Colonic mucosa (tissue), 4 donors: Measurements from ENCODE around the gene SCART1. TPM values are rescaled to one million over a fixed set of nuclear protein-coding genes. Genes with fewer than 3 reads are reported as not detected.
A peak's percentile ranks its signal among the peaks of the same experiment; 100 is the strongest.
"Not testable (repeated sequence)": the region's sequence is repeated elsewhere in the genome, so short reads cannot be mapped to it uniquely, and the experiment has no call there.

ENCODE experiments used
- DNase-seq: peaks from one replicate; pipeline ENCODE4 v3.0.0-alpha.2; 2020
- H3K27ac ChIP-seq: fragments of 200-600 bp; one replicate; pipeline ENCODE4 v1.8.0; 2021
- H3K27me3 ChIP-seq: fragments of 200-600 bp; one replicate; pipeline ENCODE4 v1.8.0; 2021
- H3K36me3 ChIP-seq: fragments of 200-600 bp; one replicate; pipeline ENCODE4 v1.8.0; 2021
- H3K4me1 ChIP-seq: fragments of 200-600 bp; one replicate; pipeline ENCODE4 v1.8.0; 2021; ENCODE audit warnings: mild to moderate bottlenecking
- H3K4me3 ChIP-seq: fragments of 200-600 bp; one replicate; pipeline ENCODE4 v1.8.0; 2021
- H3K9ac ChIP-seq, 2 donors: one replicate each; pipeline ENCODE4 v1.7.0; 2013; ENCODE audit warnings: control low read depth in 2 of 2, low read depth in 2 of 2, low read length in 2 of 2
- H3K9me3 ChIP-seq: fragments of 200-600 bp; one replicate; pipeline ENCODE4 v1.8.0; 2021
- intact Hi-C: fragments of 100-400 bp; cut with DNase I; formaldehyde crosslinking; loops from one replicate; pipeline ENCODE4 v1.14.1; 2022
- total RNA-seq, 2 donors: library from RNA; stranded (reverse); fragmentation: NEBNext Ultra II Directional in 1 of 2; extraction: Animal tissue kit (Norgen Biotek cat#: 25700) in 1 of 2; gene quantifications; one replicate each; pipeline ENCODE4 v1.2.1, GENCODE V29; 2021
- TF ChIP-seq, protein P1 (sequence below): fragments of 200-600 bp; IDR thresholded peaks from one replicate; pipeline ENCODE4 v1.8.0; 2022; ENCODE audit warnings: antibody characterized with exemption, mild to moderate bottlenecking
- donor health status: healthy.
- donor health status: DM: no; HTN: no; CAD: no.
- donor health status: DM: no; HTN: no; CAD: no.

SCART1 gene
- total RNA-seq, 2 donors from 2014 or later = 1.3 to 1.6 TPM

DNA sequence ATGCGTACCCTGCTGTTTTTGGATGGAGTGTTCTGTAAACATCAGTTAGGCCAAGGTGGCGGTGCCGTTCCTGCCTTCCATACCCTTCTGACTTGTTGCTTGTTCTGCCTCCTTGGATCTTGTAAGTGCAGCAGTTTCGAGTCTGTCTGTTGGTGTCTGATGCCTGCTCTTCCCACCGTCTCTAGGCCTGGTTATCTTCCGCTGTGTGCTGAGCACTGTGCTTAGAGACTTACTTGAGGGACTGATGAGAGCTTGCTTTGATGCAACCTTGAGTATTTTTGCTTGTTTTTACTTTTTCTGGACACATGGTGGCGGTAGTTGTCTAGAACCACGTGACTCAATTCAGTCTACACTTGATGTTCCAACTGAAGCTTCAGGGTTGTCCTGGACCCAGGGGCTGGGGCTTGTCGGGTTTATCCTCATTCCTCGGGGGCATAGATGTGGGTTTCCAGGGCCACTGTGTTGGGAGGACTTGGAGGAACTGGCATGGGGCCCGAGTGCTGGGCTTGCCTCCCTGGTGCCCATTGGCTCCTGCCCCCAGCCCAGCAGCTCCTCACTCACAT is 15.0 kb upstream of the SCART1 start:
- Histone ChIP-seq H3K9ac (no peak overlapping the region), H3K4me3 (no peak overlapping the region), H3K4me1 (no peaks in the 10 kb centered on the region), H3K9me3 (no peaks in the 10 kb centered on the region), H3K27ac (no peak overlapping the region), H3K27me3 (no peaks in the 10 kb centered on the region), H3K36me3 (no peaks in the 10 kb centered on the region)
- TF ChIP-seq, protein P1, sequence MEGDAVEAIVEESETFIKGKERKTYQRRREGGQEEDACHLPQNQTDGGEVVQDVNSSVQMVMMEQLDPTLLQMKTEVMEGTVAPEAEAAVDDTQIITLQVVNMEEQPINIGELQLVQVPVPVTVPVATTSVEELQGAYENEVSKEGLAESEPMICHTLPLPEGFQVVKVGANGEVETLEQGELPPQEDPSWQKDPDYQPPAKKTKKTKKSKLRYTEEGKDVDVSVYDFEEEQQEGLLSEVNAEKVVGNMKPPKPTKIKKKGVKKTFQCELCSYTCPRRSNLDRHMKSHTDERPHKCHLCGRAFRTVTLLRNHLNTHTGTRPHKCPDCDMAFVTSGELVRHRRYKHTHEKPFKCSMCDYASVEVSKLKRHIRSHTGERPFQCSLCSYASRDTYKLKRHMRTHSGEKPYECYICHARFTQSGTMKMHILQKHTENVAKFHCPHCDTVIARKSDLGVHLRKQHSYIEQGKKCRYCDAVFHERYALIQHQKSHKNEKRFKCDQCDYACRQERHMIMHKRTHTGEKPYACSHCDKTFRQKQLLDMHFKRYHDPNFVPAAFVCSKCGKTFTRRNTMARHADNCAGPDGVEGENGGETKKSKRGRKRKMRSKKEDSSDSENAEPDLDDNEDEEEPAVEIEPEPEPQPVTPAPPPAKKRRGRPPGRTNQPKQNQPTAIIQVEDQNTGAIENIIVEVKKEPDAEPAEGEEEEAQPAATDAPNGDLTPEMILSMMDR = peak; percentile 27
- intact Hi-C loops = loop anchor here (10.0 kb wide), 1 partner anchor 86 kb away; the partner anchor contains the start of gene CYP2E1
- DNase-seq = no peak

DNA sequence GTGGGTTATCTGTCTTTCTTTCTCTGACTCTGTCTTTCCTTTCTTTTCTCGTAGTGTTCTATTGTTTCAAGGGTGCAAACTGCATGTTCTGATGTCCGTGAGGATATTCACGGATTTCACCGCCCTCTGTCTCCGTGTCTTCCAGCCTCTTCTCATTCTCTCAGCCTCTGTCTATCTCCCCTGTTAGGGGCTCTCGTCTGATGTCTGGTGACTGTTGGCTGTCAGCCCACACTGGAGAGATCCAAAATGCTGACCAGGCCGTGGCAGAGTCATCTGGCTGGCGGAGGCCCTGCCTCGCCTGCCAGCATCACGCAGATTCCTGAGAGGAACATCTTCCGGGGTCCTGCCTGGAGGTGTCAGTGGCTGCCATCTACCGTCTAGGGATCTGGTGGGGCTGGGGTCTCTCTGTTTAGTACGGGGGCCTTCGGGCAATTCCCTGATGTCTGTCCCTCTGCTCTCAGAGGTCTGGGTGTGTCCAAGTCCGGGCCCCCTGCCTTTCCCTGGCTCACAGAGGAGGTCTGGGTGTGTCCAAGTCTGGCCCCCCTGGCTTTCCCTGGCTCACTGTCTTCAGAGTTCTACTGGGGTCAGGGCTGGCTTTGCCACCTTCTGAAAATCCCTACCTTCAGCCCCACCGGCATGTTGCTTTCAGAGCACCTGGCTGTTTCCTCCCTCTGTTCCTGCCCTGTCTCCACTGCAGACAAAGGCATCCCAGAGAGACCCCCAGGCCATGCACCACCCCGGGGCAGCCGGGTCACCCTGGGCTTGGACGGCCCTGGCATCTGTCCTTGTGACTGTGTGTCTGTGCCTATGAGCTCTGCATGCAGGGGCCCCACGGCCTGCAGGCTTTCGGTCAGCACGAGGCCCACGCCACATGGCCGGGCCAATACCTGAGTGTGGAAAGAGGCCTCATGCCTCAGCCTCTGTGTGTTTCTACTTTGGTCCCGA is 14.0 kb upstream of the SCART1 start:
- H3K27ac ChIP-seq = no peak overlapping the region
- H3K4me3 ChIP-seq = no peak overlapping the region
- TF ChIP-seq, protein P1 = no peak
- intact Hi-C loops = loop anchor here (10.0 kb wide), 1 partner anchor 85 kb away; the partner anchor contains the start of gene CYP2E1
- DNase-seq = peak; percentile 14
- no peak overlapping the region for H3K9ac ChIP-seq
- H3K4me1 ChIP-seq = no peaks in the 10 kb centered on the region
- H3K27me3 ChIP-seq = no peaks in the 10 kb centered on the region
- no peaks in the 10 kb centered on the region for H3K9me3 ChIP-seq
- H3K36me3 ChIP-seq = no peaks in the 10 kb centered on the region

DNA sequence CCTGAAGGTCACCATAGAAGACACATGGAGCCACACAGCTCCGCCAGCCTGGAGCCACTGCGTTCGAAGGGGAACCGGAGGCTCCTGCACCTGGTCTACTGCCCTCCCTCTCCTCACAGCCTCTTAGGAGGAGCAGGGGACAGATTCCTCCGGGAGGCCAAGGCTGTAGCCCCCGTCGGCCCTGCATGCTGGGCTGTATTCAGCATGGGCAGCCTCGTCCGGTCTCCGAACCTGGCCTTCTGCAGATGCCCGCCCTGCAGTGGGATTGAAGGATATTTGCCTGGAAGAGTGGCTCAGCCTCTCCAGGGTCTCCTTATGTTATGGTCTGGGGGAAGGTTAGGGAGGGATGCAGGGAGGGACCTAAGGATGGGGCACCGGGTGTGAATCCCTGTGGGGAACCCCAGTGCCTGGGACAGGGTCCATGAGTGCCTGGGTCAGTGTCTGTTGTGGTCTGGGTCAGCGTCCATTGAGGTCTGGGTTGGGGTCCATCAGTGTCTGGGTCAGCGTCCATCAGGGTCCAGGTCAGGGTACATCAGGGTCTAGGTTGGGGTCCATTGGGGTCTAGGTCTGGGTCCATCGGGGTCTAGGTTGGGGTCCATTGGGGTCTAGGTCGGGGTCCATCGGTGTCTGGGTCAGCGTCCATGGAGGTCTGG is 13.0 kb upstream of the SCART1 start:
- intact Hi-C loops = no loop called here
- DNase-seq = no peak

DNA sequence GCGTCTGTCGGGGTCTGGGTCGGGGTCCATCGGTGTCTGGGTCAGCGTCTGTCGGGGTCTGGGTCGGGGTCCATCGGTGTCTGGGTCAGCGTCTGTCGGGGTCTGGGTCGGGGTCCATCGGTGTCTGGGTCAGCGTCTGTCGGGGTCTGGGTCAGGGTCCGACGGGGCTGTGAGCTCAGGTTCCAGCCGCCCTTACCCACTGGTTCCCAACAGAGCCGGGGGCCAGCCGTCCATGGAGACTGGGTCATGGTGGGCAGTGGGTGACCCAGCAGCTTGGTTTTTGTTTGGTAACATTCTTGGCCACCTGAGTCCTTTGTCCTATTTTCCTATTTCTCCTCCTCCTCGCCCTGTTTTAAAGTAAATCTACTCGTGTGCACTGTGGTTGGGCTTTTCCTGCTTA is 12.4 kb upstream of the SCART1 start:
- peak; percentile 14 for DNase-seq

More for the DNA sequence above, 13.0 kb upstream of the SCART1 start:
- Histone ChIP-seq H3K27ac (no peak overlapping the region), H3K9me3 (no peaks in the 10 kb centered on the region), H3K4me3 (no peak overlapping the region), H3K27me3 (no peaks in the 10 kb centered on the region), H3K4me1 (no peaks in the 10 kb centered on the region), H3K36me3 (no peaks in the 10 kb centered on the region), H3K9ac (no peak overlapping the region)
- TF ChIP-seq, protein P1 = no peak

DNA sequence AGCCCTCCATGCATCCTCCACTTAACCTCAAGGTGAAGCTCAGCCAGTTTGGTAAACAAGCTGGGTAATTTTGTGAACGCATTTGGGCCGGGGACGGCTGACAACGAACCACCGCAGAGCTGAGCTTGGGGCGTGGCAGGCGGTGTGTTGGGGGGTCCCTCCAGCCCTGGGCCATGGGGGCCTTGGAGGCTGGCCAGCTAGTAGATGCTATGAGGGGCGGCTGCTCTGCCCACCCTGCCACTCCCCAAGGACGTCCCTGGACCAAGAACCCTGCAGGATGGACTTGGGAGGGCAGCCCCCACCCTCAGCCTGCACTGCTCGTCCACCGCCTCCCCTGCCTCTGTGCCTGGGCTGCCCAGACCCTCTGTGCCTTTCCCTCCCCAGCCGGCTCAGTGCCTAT is 12.0 kb upstream of the SCART1 start:
- Histone ChIP-seq H3K9me3 (no peaks in the 10 kb centered on the region), H3K36me3 (no peaks in the 10 kb centered on the region), H3K27me3 (no peaks in the 10 kb centered on the region), H3K9ac (no peak overlapping the region), H3K27ac (no peak overlapping the region), H3K4me1 (no peaks in the 10 kb centered on the region), H3K4me3 (no peak overlapping the region)
- TF ChIP-seq, protein P1 = no peak
- DNase-seq = peak; percentile 11
- intact Hi-C loops = no loop called here

More for the DNA sequence above, 12.4 kb upstream of the SCART1 start:
- intact Hi-C loops, H3K4me3 ChIP-seq, H3K9me3 ChIP-seq, H3K36me3 ChIP-seq, H3K27ac ChIP-seq, H3K27me3 ChIP-seq, H3K9ac ChIP-seq, H3K4me1 ChIP-seq: not testable (repeated sequence)
